ENCODE data around the gene KRT35. TPM values are rescaled to one million over a fixed set of nuclear protein-coding genes. Genes with fewer than 3 reads are reported as not detected.

The KRT35 gene
- total RNA-seq, 1 donor: not detected

DNA sequence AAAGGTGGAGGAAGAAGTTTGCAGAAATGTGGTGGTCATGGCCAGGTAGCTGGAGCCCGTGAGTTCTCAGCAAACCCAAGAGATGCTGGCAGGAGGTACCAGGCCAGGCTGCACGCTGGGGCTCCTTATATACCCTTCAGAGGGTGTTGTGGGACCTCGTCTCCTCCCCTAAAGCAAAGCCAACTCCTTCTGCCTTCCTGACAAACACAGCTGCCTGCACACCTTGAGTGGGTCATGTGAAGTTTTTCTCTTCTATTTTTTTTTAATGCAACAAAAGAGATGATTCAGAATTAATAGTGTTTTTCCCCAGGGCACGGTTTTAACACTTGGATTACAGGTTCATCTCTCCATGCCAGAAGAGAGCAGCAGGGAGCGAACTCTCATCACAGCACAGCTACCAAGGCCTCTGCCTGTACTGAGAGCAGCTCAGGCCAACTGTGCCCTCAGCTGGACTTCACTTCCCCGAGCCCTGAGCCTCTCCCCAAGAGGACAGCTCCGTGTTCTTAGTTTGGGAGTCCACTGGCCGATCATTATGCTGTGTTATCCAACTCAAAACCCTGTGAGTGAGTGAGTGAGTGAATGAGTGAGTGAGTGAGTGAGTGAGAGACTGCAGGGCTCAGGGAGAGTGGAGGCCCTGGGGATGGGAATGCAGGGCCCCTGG lies 38.0 kb upstream of the KRT35 start, which contains the start of gene KRT15:
TSS of gene KRT15 (minus strand) at position 102 of the 661 bp plus-strand sequence. CDS start at position 39, 63 bp downstream.
- H3K4me3 ChIP-seq (ENCODE audit: low read depth, low read length): no peak within 1 kb of the TSS
- TF ChIP-seq, protein P1, sequence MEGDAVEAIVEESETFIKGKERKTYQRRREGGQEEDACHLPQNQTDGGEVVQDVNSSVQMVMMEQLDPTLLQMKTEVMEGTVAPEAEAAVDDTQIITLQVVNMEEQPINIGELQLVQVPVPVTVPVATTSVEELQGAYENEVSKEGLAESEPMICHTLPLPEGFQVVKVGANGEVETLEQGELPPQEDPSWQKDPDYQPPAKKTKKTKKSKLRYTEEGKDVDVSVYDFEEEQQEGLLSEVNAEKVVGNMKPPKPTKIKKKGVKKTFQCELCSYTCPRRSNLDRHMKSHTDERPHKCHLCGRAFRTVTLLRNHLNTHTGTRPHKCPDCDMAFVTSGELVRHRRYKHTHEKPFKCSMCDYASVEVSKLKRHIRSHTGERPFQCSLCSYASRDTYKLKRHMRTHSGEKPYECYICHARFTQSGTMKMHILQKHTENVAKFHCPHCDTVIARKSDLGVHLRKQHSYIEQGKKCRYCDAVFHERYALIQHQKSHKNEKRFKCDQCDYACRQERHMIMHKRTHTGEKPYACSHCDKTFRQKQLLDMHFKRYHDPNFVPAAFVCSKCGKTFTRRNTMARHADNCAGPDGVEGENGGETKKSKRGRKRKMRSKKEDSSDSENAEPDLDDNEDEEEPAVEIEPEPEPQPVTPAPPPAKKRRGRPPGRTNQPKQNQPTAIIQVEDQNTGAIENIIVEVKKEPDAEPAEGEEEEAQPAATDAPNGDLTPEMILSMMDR (IDR thresholded peaks at IDR 0.05; ENCODE audit: insufficient read depth, low read depth, low read length): no peak
- DNase-seq (ENCODE audit: low read depth): no peak

GRCh38 chr17:41518031-41518430 lies 37.1 kb upstream of the KRT35 start:
- no peak overlapping the region for H3K4me3 ChIP-seq (ENCODE audit: low read depth, low read length)
- TF ChIP-seq, protein P1 (IDR thresholded peaks at IDR 0.05; ENCODE audit: insufficient read depth, low read depth, low read length): no peak
- no peak for DNase-seq (ENCODE audit: low read depth)

DNA sequence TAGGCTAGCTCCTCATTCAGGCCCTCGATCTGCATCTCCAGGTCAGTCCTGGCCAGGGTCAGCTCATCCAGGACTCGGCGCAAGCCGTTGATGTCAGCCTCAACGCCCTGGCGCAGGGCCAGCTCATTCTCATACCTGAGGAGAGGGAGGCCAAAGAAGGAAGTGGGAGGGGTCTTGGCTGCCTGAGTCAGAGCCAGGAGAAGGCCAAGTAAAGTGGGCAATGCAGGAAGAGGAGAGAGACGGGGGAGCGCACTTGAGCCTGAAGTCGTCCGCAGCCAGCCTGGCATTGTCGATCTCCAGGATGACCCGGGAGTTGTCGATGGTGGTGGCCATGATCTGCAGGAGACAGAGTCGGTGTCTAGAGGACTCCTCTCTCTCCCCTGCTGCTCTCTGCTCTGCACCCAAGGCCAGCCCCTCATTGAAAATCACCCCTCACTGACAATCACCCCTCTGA lies 35.9 kb upstream of the KRT35 start:
- DNase-seq (ENCODE audit: low read depth): no peak
- no peak overlapping the region for H3K4me3 ChIP-seq (ENCODE audit: low read depth, low read length)
- TF ChIP-seq, protein P1 (IDR thresholded peaks at IDR 0.05; ENCODE audit: insufficient read depth, low read depth, low read length): no peak

- TF ChIP-seq, protein P1 (IDR thresholded peaks at IDR 0.05; ENCODE audit: insufficient read depth, low read depth, low read length): no peak
- no peak overlapping the region for H3K4me3 ChIP-seq (ENCODE audit: low read depth, low read length)
- DNase-seq (ENCODE audit: low read depth): no peak
These were observed 35.3 kb upstream of the KRT35 start for GRCh38 chr17:41516147-41516829.

- no peak for DNase-seq (ENCODE audit: low read depth)
- H3K4me3 ChIP-seq (ENCODE audit: low read depth, low read length): no peak overlapping the region
- TF ChIP-seq, protein P1 (IDR thresholded peaks at IDR 0.05; ENCODE audit: insufficient read depth, low read depth, low read length): no peak
These were observed 32.2 kb upstream of the KRT35 start for GRCh38 chr17:41513168-41513547.

DNA sequence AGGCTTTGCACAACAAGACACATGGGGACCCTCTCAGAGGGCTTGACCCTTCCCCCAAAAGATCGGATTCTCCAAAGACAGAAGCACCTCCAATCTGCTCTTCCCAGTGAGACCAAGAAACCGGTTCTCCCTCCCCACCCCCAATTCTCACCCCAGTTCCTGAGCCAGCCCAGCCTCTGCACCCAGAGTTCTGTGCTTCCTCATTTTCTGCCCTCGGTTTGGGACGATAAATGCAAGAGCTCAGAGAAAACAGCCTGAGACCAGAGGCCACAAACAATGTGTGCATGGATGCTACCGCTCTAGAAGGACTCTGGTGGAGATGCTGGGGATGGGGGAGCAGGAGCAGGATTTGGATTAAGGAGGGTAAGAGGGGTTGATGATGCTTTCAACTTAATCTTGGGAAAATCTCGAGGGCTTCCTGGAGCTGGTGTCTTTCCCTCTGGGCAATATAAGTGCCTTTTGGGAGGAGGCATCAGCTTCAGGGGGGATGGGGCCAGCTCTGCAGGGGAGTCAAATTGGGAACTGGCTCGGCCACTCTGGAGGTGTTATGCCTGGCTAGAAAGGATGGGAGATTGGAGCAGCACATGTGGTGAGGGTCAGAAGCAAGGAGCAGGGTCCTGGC lies 31.7 kb upstream of the KRT35 start:
- no peak overlapping the region for H3K4me3 ChIP-seq (ENCODE audit: low read depth, low read length)
- no peak for DNase-seq (ENCODE audit: low read depth)
- TF ChIP-seq, protein P1 (IDR thresholded peaks at IDR 0.05; ENCODE audit: insufficient read depth, low read depth, low read length): no peak
